ENCODE data around the gene TRIM8.

Gene TRIM8

GRCh38 chr10:102599565-102600327, 44.5 kb upstream of the TRIM8 start:
- no peak for TF ChIP-seq CTCF (IDR thresholded peaks at IDR 0.05; ENCODE audit: low read depth, low read length, missing control alignments)
- no peak overlapping the region for H3K4me3 ChIP-seq (replicated peaks; ENCODE audit: low read depth, low read length)
- DNase-seq (ENCODE audit: extremely low read depth, low read depth): no peak

DNA sequence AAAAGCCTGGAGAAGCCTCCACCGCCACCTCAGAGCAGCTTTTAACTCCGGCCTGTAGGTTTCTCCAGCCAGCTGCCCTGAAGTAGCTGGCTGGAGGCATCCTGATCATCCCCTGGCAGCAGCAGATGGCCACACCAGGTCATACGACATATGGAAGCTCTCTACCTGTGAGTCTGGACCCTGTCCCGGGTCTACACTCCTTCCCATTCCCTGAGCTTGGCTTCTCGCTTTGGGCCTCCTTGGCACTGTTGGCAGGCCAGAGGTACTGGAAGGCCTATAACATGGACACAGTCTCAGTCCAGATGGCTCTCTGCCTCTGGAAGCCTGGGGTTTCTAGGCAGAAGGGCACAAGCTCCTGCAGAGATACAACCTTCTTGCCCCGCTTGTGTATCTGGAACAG, 43.5 kb upstream of the TRIM8 start:
- TF ChIP-seq CTCF (IDR thresholded peaks at IDR 0.05; ENCODE audit: low read depth, low read length, missing control alignments): no peak
- no peak overlapping the region for H3K4me3 ChIP-seq (replicated peaks; ENCODE audit: low read depth, low read length)
- no peak for DNase-seq (ENCODE audit: extremely low read depth, low read depth)

DNA sequence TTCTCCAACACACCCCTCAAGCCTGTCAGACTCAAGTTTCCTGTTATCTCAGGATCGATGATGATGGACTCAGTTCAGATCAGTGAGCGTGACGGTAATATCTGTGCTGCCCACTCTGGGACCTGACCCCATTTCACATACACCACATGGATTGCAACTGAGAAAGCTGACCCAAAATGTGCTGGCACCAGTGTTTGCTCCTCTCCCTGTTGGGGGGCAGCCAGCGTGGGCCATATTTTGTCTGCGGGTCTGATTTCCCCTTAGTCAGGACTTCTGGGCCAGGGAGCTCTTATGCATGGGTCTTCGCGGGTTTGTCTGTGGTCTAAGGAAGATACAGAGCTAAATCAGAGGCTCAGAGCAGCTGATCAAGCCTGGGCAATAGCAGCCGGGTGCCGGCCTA, 42.6 kb upstream of the TRIM8 start:
- no peak overlapping the region for H3K4me3 ChIP-seq (replicated peaks; ENCODE audit: low read depth, low read length)
- no peak for DNase-seq (ENCODE audit: extremely low read depth, low read depth)
- TF ChIP-seq CTCF (IDR thresholded peaks at IDR 0.05; ENCODE audit: low read depth, low read length, missing control alignments): no peak

DNA sequence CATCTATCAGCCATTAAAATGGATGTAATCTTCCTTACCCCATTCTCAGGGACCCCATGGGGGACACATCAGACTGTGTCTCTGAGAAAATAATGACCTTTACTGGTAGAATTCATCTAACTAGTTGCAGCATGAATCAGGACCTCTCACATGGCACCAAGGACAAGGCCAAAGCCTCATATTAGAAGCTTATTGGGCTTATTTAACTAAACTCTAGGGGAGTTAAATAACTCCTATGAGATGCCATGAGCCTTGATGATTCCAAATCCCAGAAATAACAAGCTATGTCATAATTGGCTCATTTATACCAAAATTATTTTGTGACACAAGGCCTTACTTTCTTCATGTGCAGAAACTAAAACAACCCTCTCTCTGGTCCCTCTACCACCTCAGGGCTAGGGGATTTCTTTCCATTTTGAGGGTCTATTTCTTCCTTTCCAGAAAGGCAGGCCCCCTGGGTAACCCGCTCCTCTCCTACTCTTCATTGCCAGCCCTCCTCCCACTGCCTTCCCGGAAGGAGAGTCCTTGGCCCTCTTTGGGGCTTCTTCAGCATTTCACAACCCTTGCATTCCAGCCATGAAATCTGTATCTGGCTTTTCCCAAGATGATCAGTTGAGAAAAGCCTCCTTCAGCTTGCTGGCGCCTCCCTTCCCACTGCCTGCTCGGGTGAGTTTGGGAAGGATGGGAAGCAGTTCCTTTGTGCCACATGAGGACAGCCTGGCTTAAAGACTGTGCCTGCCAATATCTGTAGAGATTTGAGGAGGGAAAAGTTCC, 41.8 kb upstream of the TRIM8 start:
- TF ChIP-seq CTCF (IDR thresholded peaks at IDR 0.05; ENCODE audit: low read depth, low read length, missing control alignments): no peak
- H3K4me3 ChIP-seq (replicated peaks; ENCODE audit: low read depth, low read length): no peak overlapping the region
- DNase-seq (ENCODE audit: extremely low read depth, low read depth): no peak

DNA sequence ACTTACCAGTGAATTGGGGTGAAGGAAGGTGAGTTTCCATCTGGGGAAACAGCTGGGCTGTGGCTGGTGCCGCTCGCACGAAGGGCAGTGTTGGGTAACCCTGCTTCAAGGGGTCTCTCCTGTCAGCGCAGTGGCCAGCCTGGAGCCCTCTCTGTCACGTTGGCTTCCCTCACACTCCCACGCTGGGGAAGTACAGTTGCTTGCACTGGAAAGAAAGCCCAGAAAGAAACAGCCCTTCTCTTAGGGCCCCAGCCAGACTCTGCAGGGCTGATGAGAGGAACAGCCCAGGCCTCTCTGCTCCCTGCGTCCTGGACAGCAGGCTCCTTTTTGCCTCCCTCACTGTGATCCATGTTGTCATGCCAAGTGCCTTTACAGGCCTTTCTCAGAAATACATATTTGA, 40.3 kb upstream of the TRIM8 start:
- DNase-seq (ENCODE audit: extremely low read depth, low read depth): no peak
- TF ChIP-seq CTCF (IDR thresholded peaks at IDR 0.05; ENCODE audit: low read depth, low read length, missing control alignments): no peak
- H3K4me3 ChIP-seq (replicated peaks; ENCODE audit: low read depth, low read length): no peak overlapping the region

DNA sequence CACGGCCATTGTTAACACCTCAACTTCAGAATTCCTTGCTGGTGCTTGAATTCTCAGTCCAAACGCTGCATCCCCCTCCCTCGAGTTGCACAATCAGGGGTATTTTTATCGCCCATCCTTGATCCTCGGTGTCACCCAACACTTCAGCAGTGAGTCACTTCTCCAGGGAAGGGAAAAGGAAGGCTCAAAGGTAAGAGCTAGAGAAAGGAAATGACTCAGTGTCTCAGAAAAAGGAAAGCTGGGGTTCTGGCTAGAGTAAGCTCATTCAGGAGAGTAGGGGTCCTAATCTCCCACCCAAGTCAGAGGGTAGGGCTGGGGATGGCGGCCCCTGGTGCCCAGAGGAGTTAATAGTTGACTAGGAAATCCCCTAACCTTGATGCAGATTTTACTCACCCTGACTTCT, 39.8 kb upstream of the TRIM8 start:
- no peak overlapping the region for H3K4me3 ChIP-seq (replicated peaks; ENCODE audit: low read depth, low read length)
- no peak for DNase-seq (ENCODE audit: extremely low read depth, low read depth)
- no peak for TF ChIP-seq CTCF (IDR thresholded peaks at IDR 0.05; ENCODE audit: low read depth, low read length, missing control alignments)
